IPS-18c (cell line): ENCODE data around the gene TRDMT1.
A peak's percentile ranks its signal among the peaks of the same experiment; 100 is the strongest.

ENCODE experiments used
- H3K4me3 ChIP-seq: 2 replicates; pipeline ENCODE4 v1.7.0; 2013; ENCODE audit warnings: low read depth, mild to moderate bottlenecking, low read length, moderate library complexity; ENCODE audit not compliant: insufficient read depth
- H3K9me3 ChIP-seq: one replicate; pipeline ENCODE4 v1.6.1; 2013; ENCODE audit warnings: mild to moderate bottlenecking, low read length, moderate library complexity; ENCODE audit not compliant: control insufficient read depth, insufficient read depth

Gene TRDMT1

GRCh38 chr10:17200912-17201793 lies at the start of gene TRDMT1:
TRDMT1 (minus strand) TSS chr10:17201672; CDS start chr10:17201634, 38 bp downstream.
- peak within 1 kb of the TSS; percentile 77 for H3K4me3 ChIP-seq
- no peaks in the 10 kb centered on the region for H3K9me3 ChIP-seq

DNA sequence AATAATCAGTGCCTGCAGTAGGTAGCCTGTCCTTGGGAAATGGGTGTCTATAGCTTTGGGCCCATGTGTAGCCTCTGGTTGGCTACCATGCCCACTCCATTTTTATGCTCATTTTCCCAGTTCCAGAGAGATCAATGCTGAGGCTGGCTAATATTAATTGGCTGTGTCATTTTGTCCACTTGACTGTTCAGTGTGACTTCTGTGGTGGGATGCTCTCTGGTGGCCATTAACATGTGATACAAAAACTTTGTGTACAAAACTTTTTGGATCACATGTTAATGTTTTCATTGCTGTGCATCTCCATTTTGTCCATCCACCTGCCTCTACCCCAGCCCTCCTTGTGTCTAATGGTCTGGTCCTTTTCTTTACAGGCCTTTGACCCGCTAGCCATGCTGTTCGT lies 49.3 kb upstream of the TRDMT1 start:
- no peak overlapping the region for H3K4me3 ChIP-seq
- peaks cover 11% of the 10 kb centered on the region for H3K9me3 ChIP-seq

DNA sequence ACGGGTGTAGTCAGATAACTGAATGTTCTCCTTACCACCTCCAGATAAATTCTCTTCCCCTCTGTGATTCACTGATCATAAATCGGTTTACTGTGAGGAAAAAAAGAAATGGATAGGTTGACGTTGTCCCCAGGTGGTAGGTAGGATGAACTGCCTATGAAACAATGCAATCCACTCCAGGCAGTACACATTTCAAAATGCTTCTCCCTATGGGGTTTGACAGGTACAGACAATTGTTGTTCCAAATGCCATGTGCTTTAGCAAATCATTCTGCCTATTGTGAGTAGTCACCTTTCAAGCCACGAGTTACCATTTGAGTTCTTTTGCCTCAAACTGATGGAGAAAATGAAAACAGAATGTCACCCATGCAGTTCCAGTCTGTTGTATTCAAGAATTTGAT lies 48.3 kb upstream of the TRDMT1 start:
- Histone ChIP-seq H3K9me3 (peaks cover 11% of the 10 kb centered on the region), H3K4me3 (no peak overlapping the region)

DNA sequence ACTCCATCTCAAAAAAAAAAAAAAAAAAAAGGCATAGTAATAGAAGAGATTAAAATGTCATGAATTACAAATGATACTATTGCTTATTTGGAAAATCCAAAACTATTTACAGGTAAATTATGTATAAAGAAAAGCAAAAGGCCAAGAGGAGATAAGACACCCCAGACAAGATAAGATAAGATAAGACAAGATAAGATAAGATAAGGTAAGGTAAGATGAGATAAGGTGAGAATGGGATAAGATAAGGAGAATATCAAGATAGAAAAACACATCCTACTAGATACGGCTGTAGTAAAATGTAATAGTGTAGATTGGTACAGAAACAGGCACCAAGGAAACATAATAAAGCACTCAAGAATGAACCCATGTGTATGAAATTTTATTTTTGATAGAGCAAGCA lies 47.5 kb upstream of the TRDMT1 start:
- Histone ChIP-seq H3K4me3 (no peak overlapping the region), H3K9me3 (peaks cover 11% of the 10 kb centered on the region)

DNA sequence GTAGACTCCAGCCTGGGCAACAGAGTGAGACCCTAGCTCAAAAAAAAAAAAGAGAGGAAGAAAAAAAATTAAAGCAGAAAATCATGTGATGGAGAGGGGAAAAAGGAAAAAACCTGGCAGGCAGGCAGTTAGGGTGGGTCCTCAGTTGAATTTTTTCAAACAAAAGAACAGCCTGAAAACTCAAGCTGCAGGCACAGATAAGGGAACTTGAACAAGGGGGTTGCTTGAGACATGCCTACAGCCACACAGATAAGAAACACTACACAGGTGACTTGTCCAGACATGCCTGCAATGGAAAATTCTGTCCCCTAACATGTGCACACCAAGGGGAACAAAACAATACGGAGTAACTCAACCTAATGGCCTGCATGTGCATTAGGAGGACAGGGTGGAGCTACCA lies 45.7 kb upstream of the TRDMT1 start:
- Histone ChIP-seq H3K4me3 (no peak overlapping the region), H3K9me3 (peaks cover 11% of the 10 kb centered on the region)

DNA sequence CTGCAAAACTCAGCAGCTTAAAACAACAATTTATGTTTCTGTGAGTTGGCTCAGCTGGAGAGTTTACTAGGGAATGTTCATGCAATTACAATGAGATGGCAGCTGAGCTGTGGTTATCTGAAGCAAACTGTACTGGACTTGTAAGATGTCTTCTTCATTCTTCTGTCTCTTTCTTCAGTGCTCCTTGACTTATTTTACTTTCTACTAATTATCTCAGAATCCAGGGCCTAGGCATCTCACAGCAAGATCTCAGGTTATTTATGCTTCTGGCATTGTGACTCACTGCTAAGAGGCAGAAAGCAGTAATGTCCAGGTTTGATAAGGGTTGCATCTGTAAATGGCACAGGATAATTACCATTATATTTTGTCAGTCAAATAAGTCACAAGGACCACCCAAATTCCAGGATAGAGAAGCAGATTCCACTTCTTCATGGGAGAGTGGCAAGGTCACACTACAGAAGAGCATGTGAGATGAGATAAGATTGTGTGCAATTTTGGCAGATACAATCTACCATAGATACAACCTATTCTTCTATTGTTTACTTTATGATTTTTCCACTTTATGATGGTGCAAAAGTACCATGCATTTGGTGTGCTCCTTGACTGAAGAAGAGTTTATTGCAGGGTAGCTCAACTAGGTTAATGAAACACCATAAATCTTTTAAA lies 43.4 kb upstream of the TRDMT1 start:
- Histone ChIP-seq H3K9me3 (peaks cover 11% of the 10 kb centered on the region), H3K4me3 (no peak overlapping the region)

DNA sequence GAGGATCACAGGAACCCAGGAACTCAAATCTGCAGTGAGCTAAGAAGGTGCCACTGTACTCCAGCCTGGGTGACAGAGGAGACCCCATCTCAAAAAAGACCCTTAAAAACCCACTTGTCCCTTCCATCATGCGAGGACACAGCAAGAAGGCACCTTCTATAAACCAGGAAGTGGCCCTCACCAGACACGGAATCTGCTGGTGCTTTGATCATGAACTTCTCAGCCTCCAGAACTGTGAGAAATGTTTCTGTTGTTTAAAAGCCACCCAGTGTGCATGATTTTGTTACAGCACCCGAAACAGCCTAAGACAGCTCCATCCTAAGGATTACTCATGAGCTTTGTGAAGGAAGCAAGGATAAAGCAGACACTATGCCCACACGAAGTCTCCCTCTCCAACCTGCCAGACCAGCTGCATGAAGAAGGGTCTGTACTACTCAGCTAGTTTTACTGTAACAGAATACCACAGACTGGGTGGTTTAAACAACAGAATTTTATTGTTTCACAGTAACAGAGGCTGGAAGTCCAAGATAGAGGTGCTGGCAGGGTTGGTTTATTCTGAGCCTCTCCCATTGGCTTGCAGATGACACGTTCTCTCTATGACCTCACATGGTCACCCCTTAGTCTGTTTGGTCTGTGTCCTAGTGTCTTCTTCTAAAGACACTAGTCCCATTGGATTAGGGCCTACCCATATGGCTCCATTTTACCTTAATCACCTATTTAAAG lies 40.3 kb upstream of the TRDMT1 start:
- Histone ChIP-seq H3K4me3 (no peak overlapping the region), H3K9me3 (peaks cover 5% of the 10 kb centered on the region)

DNA sequence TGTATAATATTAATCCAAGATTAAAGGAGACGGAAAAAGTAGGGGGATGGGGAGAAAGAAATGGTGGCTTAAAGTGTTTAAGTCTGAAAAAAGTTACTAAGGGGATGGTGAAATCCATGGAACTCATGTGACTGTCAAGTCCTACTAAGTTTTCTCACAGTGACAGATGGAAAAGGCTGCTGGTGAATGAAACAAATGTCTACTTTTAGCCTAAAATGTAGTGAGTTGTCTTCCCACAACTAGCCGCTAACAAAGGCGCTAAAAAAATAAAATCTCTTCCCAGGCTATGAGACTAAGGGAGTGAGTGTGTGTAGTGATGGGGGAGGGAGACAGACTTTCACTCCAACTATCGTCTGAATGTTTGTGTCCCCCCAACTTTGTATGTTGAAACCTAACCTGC lies 39.1 kb upstream of the TRDMT1 start:
- Histone ChIP-seq H3K4me3 (no peak overlapping the region), H3K9me3 (no peaks in the 10 kb centered on the region)

GRCh38 chr10:17240096-17240495 lies 38.6 kb upstream of the TRDMT1 start:
- no peak overlapping the region for H3K4me3 ChIP-seq
- no peaks in the 10 kb centered on the region for H3K9me3 ChIP-seq

DNA sequence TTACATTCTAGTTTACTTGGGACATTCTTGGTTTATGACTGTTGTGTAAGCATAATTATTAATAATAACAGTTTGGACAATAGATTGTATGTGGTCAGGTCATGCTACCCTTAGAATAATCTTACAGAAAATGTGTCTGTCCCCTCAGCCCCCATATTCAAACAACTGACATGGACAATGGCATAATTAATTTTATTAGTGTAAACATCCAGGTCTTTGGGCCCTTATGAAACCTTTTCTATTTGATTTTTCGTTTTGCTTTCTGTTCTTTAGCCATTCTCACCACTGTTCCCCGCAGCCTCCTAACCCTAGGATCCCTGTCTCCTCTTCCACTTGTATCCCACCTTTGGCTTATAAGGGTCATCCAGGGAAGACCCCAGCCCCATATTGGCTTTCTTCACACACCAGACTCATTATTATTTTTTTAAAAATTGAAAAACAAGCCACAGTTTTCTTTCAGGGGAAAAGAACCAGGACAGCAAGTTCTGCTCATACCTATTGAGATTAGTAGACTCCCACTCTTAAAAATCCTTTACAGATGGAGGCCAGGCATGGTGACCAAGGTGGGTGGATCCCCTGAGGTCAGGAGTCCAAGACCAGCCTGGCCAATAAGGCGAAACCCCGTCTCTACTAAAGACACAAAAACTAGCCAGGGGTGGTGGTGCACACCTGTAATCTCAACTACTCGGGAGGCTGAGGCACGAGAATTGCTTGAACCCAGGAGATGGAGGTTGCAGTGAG lies 38.0 kb upstream of the TRDMT1 start:
- Histone ChIP-seq H3K9me3 (no peaks in the 10 kb centered on the region), H3K4me3 (no peak overlapping the region)

- H3K4me3 ChIP-seq: no peak overlapping the region
- no peaks in the 10 kb centered on the region for H3K9me3 ChIP-seq
Measured at GRCh38 chr10:17238445-17239291, 37.2 kb upstream of the TRDMT1 start.

- Histone ChIP-seq H3K4me3 (no peak overlapping the region), H3K9me3 (no peaks in the 10 kb centered on the region)
Measured at GRCh38 chr10:17237915-17238444, 36.5 kb upstream of the TRDMT1 start.

DNA sequence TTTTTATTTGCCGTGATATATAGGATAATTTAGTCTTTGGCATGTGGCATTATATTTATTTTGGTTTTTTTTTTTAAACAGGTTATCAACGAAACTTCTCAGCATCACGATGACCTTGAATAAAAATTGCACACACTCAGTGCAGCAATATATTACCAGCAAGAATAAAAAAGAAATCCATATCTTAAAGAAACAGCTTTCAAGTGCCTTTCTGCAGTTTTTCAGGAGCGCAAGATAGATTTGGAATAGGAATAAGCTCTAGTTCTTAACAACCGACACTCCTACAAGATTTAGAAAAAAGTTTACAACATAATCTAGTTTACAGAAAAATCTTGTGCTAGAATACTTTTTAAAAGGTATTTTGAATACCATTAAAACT lies 35.7 kb upstream of the TRDMT1 start:
- no peak overlapping the region for H3K4me3 ChIP-seq
- H3K9me3 ChIP-seq: no peaks in the 10 kb centered on the region

- Histone ChIP-seq H3K9me3 (no peaks in the 10 kb centered on the region), H3K4me3 (no peak overlapping the region)
Measured at GRCh38 chr10:17236468-17237148, 35.1 kb upstream of the TRDMT1 start.

DNA sequence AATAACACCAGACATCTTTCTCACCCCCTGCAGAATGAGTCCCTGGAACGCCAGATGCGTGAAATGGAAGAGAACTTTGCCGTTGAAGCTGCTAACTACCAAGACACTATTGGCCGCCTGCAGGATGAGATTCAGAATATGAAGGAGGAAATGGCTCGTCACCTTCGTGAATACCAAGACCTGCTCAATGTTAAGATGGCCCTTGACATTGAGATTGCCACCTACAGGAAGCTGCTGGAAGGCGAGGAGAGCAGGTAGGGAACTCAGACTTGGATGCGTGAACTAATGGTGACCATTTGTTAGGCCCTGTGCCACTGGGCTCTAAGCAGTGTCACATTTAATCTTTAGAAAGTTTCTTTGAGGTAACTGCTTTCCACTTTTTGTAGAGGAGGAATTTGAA lies 33.7 kb upstream of the TRDMT1 start:
- Histone ChIP-seq H3K9me3 (peaks cover under 1% of the 10 kb centered on the region), H3K4me3 (no peak overlapping the region)

DNA sequence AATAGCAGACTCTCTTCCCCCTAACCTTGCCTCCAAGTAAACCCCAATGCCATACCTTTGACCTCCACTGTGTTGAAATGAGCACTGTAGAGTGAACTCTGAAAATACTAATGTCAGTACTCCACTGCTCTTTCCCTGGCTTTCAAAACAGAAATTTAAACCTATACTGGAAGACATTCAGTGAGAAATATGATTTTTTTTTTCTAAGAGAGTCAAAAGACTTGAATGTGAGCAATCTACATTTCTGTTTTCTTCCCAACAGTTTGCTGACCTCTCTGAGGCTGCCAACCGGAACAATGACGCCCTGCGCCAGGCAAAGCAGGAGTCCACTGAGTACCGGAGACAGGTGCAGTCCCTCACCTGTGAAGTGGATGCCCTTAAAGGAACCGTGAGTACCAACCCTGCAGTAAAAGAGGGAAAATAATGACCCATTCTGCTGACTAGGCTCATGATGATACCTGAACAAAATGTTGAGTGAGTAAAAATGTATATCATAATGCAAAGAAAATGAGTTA lies 33.0 kb upstream of the TRDMT1 start:
- Histone ChIP-seq H3K4me3 (no peak overlapping the region), H3K9me3 (peaks cover 2% of the 10 kb centered on the region)
